Measurements from ENCODE around the gene TSC1. TPM values are rescaled to one million over a fixed set of nuclear protein-coding genes. Genes with fewer than 3 reads are reported as not detected.

Gene TSC1
- total RNA-seq, 4 donors from 2014 or later, result 29.7 to 55.3 (median 44.0) TPM

DNA sequence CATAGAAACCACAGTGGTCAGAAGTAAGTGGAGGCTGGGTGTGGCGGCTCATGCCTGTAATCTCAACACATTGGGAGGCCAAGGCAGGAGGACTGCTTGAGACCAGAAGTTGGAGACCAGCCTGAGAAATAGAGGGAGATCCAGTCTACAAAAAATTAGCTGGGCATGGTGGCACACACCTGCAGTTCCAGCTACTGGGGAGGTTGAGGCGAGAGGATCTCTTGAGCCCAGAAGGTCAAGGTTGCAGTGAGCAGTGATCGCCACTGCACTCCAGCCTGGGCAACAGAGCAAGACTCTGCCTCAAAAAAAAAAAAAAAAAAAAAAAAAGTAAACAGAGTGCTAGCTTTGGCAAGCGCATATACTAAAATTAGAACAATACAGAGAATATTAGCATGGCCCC is 90.9 kb downstream of the TSC1 start:
- no peak for DNase-seq
- Histone ChIP-seq H3K27ac (no peak overlapping the region), H3K36me3 (no peaks in the 10 kb centered on the region), H3K27me3 (no peaks in the 10 kb centered on the region), H3K4me1 (no peaks in the 10 kb centered on the region), H3K9me3 (no peaks in the 10 kb centered on the region), H3K4me3 (no peak overlapping the region)
- intact Hi-C loops (cut with DNase I; ENCODE audit: low total_unique reads), result no loop called here
- TF ChIP-seq, protein P1, sequence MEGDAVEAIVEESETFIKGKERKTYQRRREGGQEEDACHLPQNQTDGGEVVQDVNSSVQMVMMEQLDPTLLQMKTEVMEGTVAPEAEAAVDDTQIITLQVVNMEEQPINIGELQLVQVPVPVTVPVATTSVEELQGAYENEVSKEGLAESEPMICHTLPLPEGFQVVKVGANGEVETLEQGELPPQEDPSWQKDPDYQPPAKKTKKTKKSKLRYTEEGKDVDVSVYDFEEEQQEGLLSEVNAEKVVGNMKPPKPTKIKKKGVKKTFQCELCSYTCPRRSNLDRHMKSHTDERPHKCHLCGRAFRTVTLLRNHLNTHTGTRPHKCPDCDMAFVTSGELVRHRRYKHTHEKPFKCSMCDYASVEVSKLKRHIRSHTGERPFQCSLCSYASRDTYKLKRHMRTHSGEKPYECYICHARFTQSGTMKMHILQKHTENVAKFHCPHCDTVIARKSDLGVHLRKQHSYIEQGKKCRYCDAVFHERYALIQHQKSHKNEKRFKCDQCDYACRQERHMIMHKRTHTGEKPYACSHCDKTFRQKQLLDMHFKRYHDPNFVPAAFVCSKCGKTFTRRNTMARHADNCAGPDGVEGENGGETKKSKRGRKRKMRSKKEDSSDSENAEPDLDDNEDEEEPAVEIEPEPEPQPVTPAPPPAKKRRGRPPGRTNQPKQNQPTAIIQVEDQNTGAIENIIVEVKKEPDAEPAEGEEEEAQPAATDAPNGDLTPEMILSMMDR (IDR thresholded peaks at IDR 0.05), result no peak
- TF ChIP-seq POLR2A (IDR thresholded peaks at IDR 0.05), result no peak

DNA sequence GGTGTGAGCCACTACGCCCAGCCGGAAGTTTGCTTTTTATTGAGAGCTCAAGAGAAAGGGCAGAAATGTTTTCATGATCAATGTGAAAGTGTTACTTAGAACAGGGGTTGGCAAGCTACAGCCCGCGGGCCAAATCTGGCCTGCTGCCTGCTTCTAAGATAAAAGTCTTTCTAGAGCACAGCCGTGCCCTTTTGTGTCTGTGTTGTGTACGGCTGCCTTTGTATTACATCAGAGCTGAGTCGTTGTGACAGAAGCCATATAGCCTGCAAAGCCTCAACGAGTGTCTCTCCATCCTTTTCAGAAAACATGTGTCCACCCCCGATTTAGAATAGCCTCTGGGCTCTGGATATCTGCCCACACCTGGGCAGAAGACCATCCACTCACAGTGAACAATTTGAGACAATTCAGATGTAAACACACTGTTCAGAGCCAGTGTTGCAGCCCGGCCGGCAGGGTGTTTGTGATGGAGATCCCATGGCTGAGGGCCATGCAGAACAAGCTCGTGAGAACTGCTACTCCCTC is 95.2 kb downstream of the TSC1 start:
- intact Hi-C loops (cut with DNase I; ENCODE audit: low total_unique reads), result no loop called here
- no peak overlapping the region for H3K27ac ChIP-seq
- no peaks in the 10 kb centered on the region for H3K4me1 ChIP-seq
- H3K4me3 ChIP-seq, result no peak overlapping the region
- no peaks in the 10 kb centered on the region for H3K27me3 ChIP-seq
- H3K9me3 ChIP-seq, result no peaks in the 10 kb centered on the region
- TF ChIP-seq, protein P1 (IDR thresholded peaks at IDR 0.05), result no peak
- TF ChIP-seq POLR2A (IDR thresholded peaks at IDR 0.05), result no peak
- no peak for DNase-seq
- H3K36me3 ChIP-seq, result no peaks in the 10 kb centered on the region

DNA sequence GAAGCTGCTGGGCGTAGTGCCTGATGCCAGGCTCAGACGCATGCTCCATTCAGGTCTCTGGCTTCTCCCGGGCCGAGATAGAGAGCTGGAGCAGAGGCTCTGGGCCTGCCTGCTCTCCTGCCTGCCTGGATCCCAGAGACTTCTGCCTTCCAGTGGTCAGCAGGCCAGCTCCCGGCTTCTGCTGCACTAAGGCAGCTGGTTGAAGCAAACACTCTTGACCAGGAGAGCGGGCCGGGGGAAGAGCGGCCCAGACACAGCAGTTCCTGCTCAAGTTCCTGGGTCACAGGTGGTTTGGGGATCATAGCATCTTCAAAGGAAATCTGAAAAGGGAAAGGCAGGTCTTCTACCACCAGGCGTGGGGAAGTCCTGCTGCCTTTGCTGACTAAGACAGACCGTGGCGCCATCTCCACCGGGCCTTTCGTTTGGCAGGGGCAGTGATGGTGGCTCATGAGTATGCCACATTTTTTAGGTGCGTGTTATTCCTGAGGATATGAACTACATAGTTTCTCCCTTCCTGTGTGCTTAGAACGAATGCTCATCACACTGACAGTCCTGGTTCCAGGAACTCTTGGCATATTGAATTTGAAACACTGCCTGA is 97.4 kb downstream of the TSC1 start:
- Histone ChIP-seq H3K9me3 (no peaks in the 10 kb centered on the region), H3K27me3 (no peaks in the 10 kb centered on the region), H3K4me3 (no peak overlapping the region), H3K4me1 (no peaks in the 10 kb centered on the region), H3K36me3 (no peaks in the 10 kb centered on the region), H3K27ac (no peak overlapping the region)
- no peak for DNase-seq
- intact Hi-C loops (cut with DNase I; ENCODE audit: low total_unique reads), result no loop called here
- no peak for TF ChIP-seq POLR2A (IDR thresholded peaks at IDR 0.05)
- TF ChIP-seq, protein P1 (IDR thresholded peaks at IDR 0.05), result no peak

DNA sequence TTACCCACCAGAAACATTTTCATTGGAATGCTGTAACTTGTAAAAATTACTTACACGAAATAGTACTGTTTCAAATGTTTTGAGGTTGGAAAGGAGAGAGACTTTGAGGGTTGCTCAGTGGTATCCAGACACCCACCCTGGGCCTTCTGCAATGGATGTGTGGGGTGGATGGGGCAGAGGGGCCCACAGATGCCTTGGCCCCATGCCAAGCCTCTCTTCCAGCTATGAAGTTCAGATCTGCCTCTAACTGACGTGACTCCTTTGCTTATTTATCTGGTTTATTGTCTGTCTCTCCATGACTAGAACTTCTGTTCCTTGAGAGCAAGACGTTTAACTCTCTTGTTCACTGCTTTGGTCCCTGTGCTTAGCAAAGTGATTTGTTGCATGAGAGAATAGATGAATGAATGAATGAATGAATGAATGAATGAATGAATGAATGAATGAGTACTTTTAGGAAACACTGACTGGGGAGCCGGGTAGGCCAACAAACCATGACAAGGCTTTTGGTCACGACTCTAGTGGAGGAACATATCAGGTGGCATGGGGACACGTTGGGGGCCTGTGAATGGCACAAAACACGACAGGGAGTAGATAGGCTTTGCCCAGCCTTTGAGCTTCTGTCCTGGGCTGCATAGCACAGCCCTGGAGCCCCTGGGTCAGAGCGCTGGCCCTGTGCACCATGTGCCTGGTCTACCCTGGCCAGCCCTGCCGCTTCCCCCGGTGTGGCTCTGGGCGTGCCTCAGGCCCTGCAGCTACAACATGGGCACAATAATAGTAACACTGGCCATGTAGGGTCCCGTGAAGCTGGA is 98.1 kb downstream of the TSC1 start:
- Histone ChIP-seq H3K4me3 (no peak overlapping the region), H3K9me3 (no peaks in the 10 kb centered on the region), H3K4me1 (no peaks in the 10 kb centered on the region), H3K27ac (no peak overlapping the region), H3K27me3 (no peaks in the 10 kb centered on the region), H3K36me3 (no peaks in the 10 kb centered on the region)
- intact Hi-C loops (cut with DNase I; ENCODE audit: low total_unique reads), result no loop called here
- TF ChIP-seq, protein P1 (IDR thresholded peaks at IDR 0.05), result no peak
- TF ChIP-seq POLR2A (IDR thresholded peaks at IDR 0.05), result no peak
- DNase-seq, result no peak

All from uterus (tissue), 4 donors.